T-cell (primary cell): ENCODE results near the gene MTR. TPM values are rescaled to one million over a fixed set of nuclear protein-coding genes. Genes with fewer than 3 reads are reported as not detected.
"Not testable (repeated sequence)": the region's sequence is repeated elsewhere in the genome, so short reads cannot be mapped to it uniquely, and the experiment has no call there.

ENCODE experiments used
- ATAC-seq, 4 experiments: fragments of 200-7000 bp in 3 of 4; fragments of 150-1000 bp in 1 of 4; cut with Tn5 transposase; replicated peaks in 1 of 4; 1 replicate in 3 of 4; 2 replicates in 1 of 4; pipeline ENCODE4 v1.10.0; 2021; ENCODE audit warnings: moderate library complexity in 3 of 4, mild to moderate bottlenecking in 2 of 4, moderate number of reproducible peaks in 1 of 4
- CTCF ChIA-PET, 2 donors: fragments of 300-600 bp; sonication (Branson Sonifier 250); formaldehyde crosslinking; loops; one replicate each; lab custom pipeline; 2022; ENCODE audit warnings: antibody characterized with exemption in 2 of 2; lab: Charles Lee
- POLR2A ChIA-PET, 2 donors: fragments of 300-600 bp; sonication (Branson Sonifier 250); formaldehyde crosslinking; loops; one replicate each; lab custom pipeline; 2022; ENCODE audit warnings: antibody characterized with exemption in 2 of 2; lab: Charles Lee
- DNase-seq, 35 experiments: peaks; one replicate each; pipeline versions ENCODE4 v3.0.0 to v3.0.0-alpha.2; 2013 to 2023
- H3K27ac ChIP-seq: one replicate; pipeline ENCODE4 v1.5.1; 2013; ENCODE audit warnings: low read length
- H3K27me3 ChIP-seq, 2 experiments: replicated peaks in 1 of 2; 1 replicate in 1 of 2; 2 replicates in 1 of 2; pipeline versions ENCODE4 v1.6.1 to v1.7.0; 2013; ENCODE audit warnings: low read length in 1 of 2, mixed read lengths in 1 of 2; ENCODE audit not compliant: control insufficient read depth in 2 of 2, insufficient read depth in 2 of 2; ENCODE audit errors: extremely low read depth in 1 of 2
- H3K36me3 ChIP-seq, 2 donors: 1 replicate in 1 of 2; 2 replicates in 1 of 2; pipeline versions ENCODE4 v1.6.1 to v1.7.0; 2013; ENCODE audit warnings: low read length in 1 of 2; ENCODE audit not compliant: control insufficient read depth in 2 of 2, insufficient read depth in 1 of 2; ENCODE audit errors: extremely low read depth in 1 of 2
- H3K4me1 ChIP-seq, 2 experiments: 1 replicate in 1 of 2; 2 replicates in 1 of 2; pipeline versions ENCODE4 v1.6.1 to v1.7.0; 2013; ENCODE audit warnings: low read length in 2 of 2, mixed read lengths in 1 of 2; ENCODE audit not compliant: insufficient read depth in 2 of 2, control insufficient read depth in 1 of 2; ENCODE audit errors: extremely low read depth in 1 of 2
- H3K4me3 ChIP-seq, 2 donors: 1 replicate in 1 of 2; 2 replicates in 1 of 2; pipeline versions ENCODE4 v1.5.1 to v1.7.0; 2013; ENCODE audit warnings: mild to moderate bottlenecking in 2 of 2, low read length in 1 of 2, moderate library complexity in 1 of 2; ENCODE audit not compliant: control insufficient read depth in 1 of 2; ENCODE audit errors: extremely low read depth in 1 of 2
- H3K9me3 ChIP-seq: 2 replicates; pipeline ENCODE4 v1.7.0; 2013
- H3K27ac Mint-ChIP-seq, 2 donors: one replicate each; pipeline ENCODE4 v1.8.0; 2020 to 2021; ENCODE audit warnings: mild to moderate bottlenecking in 2 of 2, mixed read lengths in 2 of 2
- H3K27me3 Mint-ChIP-seq, 2 donors: one replicate each; pipeline ENCODE4 v1.8.0; 2021 to 2022; ENCODE audit warnings: mixed read lengths in 2 of 2
- H3K36me3 Mint-ChIP-seq: one replicate; pipeline ENCODE4 v1.8.0; 2021; ENCODE audit warnings: mixed read lengths
- H3K4me1 Mint-ChIP-seq, 3 donors: one replicate each; pipeline ENCODE4 v1.8.0; 2020 to 2022; ENCODE audit warnings: mixed read lengths in 3 of 3, mild to moderate bottlenecking in 1 of 3
- H3K4me3 Mint-ChIP-seq, 3 donors: one replicate each; pipeline ENCODE4 v1.8.0; 2020 to 2022; ENCODE audit warnings: mild to moderate bottlenecking in 3 of 3, mixed read lengths in 3 of 3, moderate library complexity in 3 of 3
- H3K9me3 Mint-ChIP-seq, 3 donors: one replicate each; pipeline ENCODE4 v1.8.0; 2020 to 2022; ENCODE audit warnings: mixed read lengths in 3 of 3
- WGBS: methylation state at CpG from one replicate; pipeline ENCODE4 v1.1.5; 2013; ENCODE audit warnings: missing lambda C conversion rate; ENCODE audit not compliant: insufficient coverage; 5-methylcytosine and 5-hydroxymethylcytosine counted together
- total RNA-seq, 35 experiments: library from RNA in 6 of 35; stranded (reverse) in 6 of 35; fragments of 120-200 nt in 1 of 35; gene quantifications; one replicate each; pipeline versions ENCODE4 v1.2.1 to v1.2.4 and lab custom pipeline; 2013 to 2026

The MTR gene
- total RNA-seq, 5 donors from 2014 or later (not counting 1 experiment from before 2014, with no cell fraction given) = 49.8 to 61.5 (median 56.1) TPM

DNA sequence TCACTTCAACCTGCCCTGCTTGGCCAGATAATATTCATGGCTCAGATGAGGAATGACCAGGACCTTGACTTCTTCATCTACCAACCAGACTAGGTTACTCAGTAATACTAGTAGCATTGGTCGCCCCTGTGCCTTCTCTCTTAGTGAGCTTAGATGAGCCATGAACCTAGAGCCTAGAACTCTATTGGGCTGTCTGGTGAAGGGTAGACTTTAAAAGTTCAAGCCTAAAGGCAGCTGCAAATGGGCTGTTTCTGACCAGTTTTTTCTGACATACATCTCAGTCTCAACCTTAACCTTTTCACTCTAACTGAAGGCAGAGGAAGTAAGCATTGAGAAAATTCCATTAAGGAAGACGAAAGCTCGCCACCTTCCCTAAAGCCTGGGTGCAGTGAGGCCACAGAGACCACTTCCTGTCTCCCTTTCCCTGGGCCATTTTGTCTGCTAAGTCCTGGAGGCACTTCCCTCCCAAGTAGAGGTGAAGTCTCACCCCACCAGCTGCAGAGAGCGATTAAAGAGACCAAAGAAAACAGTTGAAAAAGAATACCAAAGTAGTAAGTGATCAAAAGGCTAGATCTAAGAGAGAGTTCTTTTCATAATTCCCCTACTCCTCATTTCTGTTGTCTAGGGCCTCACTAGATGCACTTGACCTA, 53.3 kb downstream of the MTR start:
- H3K27ac ChIP-seq = no peak overlapping the region
- no peaks in the 10 kb centered on the region for H3K9me3 ChIP-seq
- peaks cover 50% of the 10 kb centered on the region for H3K36me3 Mint-ChIP-seq
- H3K4me3 ChIP-seq = no peak overlapping the region
- no peaks in the 10 kb centered on the region for H3K9me3 Mint-ChIP-seq
- H3K27me3 ChIP-seq = no peaks in the 10 kb centered on the region
- CTCF ChIA-PET = no interaction called here
- H3K4me3 Mint-ChIP-seq = no peak overlapping the region
- H3K4me1 ChIP-seq = no peaks in the 10 kb centered on the region
- no CpG with 5 or more reads among the region's 4 CpGs for WGBS
- H3K27me3 Mint-ChIP-seq = no peaks in the 10 kb centered on the region
- H3K4me1 Mint-ChIP-seq = peaks cover 0 to 11% (median 8%) of the 10 kb centered on the region in 3 donors
- ATAC-seq (no peak), DNase-seq (no peak)
- POLR2A ChIA-PET = no interaction called here
- H3K27ac Mint-ChIP-seq = peak overlapping the region in 1 of 2 donors; percentile 17
- H3K36me3 ChIP-seq = peaks cover 6 to 49% of the 10 kb centered on the region in 2 donors

DNA sequence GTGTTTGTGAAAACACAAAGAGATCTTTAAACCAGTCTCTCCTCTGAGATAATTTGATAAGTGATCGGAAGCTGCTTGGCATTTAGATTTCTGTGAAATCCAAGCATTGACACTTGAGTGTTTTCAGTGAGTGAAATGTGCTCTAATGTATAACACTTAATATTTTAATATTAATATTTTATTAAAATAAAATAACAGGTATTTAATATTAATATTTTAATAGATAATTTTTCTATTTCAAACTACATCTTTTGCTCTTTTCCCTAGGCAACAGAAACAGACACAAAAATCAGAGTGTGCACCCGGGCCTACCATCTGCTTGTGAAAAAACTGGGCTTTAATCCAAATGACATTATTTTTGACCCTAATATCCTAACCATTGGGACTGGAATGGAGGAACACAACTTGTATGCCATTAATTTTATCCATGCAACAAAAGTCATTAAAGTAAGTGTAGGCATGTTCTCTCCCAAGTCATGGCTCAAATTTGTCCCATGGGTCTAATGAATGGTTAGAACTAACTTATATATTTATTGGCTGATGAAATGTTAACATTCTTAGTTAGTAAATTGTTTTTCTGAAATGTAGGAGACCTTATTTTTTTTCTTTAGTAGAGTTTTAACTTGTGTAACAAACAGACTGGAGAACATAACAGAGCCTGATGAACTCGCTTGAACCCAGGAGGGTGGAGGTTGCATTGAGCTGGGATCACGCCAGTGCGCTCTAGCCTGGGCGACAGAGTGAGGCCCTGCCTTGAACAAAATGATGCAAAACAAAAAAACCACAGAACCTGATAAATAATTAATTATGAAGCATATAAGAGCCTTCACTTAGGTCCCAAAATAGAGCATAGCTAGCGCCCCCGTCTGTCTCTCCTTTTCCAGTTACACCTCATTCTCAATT, 55.2 kb downstream of the MTR start:
- CTCF ChIA-PET = interaction anchor here in 1 of 2 donors (0.5 kb wide), 1 partner anchor 361 kb away, joined by 5 read pairs; no protein-coding TSS in a partner anchor
- peaks cover 0 to 60% of the 10 kb centered on the region in 2 donors for H3K36me3 ChIP-seq

GRCh38 chr1:236851871-236852270, 56.8 kb downstream of the MTR start:
- DNase-seq (no peak), ATAC-seq (no peak)
- Mint-ChIP-seq H3K27ac (no peak overlapping the region), H3K4me3 (no peak overlapping the region), H3K27me3 (no peaks in the 10 kb centered on the region), H3K36me3 (peaks cover 83% of the 10 kb centered on the region), H3K4me1 (peaks cover 0 to 11% (median 8%) of the 10 kb centered on the region in 3 donors), H3K9me3 (no peaks in the 10 kb centered on the region)
- H3K4me1 ChIP-seq = no peaks in the 10 kb centered on the region
- 87% methylated on average over 3 of the region's 3 CpGs for WGBS
- H3K36me3 ChIP-seq = peaks cover 0 to 72% of the 10 kb centered on the region in 2 donors
- ChIA-PET POLR2A (interaction anchor here in 1 of 2 donors (0.8 kb wide), 1 partner anchor 35 kb away, joined by 3 read pairs; no protein-coding TSS in a partner anchor), CTCF (no interaction called here)
- H3K27me3 ChIP-seq = no peaks in the 10 kb centered on the region
- H3K4me3 ChIP-seq = no peak overlapping the region
- H3K9me3 ChIP-seq = no peaks in the 10 kb centered on the region
- H3K27ac ChIP-seq = no peak overlapping the region

More for the DNA sequence above, 55.2 kb downstream of the MTR start:
- Histone ChIP-seq H3K27ac (no peak overlapping the region), H3K4me1 (no peaks in the 10 kb centered on the region), H3K27me3 (no peaks in the 10 kb centered on the region), H3K4me3 (no peak overlapping the region), H3K9me3 (no peaks in the 10 kb centered on the region)
- Mint-ChIP-seq H3K9me3 (no peaks in the 10 kb centered on the region), H3K36me3 (peaks cover 68% of the 10 kb centered on the region), H3K27me3 (no peaks in the 10 kb centered on the region), H3K4me3 (no peak overlapping the region), H3K27ac (no peak overlapping the region), H3K4me1 (peaks cover 0 to 11% (median 8%) of the 10 kb centered on the region in 3 donors)
- no CpG with 5 or more reads among the region's 8 CpGs for WGBS
- ATAC-seq (no peak), DNase-seq (no peak)
- POLR2A ChIA-PET = interaction anchor here (0.5 to 0.6 kb wide), 3 partner anchors 32 to 100 kb away, joined by 5 to 7 read pairs (median 7); no protein-coding TSS in a partner anchor

DNA sequence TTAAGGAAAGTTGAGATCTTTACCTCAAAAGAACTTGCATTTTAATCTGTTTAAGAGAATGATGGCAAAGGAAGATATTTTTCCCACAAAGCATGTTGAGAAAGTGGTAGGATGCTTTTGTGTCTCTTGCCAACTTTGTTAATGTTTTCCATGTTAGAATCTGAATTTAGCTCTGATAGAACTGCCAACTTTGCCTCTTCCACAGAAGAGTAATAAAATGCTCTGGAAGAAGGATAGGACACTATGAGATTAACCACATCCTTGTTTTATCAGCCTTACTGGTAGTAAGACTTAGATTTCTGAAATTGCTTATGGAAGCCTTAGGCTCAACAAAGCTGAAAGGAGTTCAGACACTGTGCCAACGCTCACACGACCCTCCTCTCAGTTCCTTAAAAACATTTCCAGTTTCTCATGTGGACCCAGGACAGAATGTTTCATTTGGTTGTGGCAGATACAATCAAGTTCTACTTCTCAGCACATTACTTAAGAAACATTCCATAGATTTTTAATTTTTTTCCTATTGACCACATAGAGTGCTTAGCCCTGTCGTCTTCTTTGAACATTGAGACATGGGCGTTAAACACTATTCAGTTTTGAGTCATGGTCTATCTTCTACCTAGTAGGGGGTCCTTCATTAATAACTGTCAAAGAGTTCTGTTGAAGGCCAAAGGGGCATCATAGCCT, 59.0 kb downstream of the MTR start:
- ChIA-PET POLR2A (no interaction called here), CTCF (no interaction called here)
- Mint-ChIP-seq H3K27ac (no peak overlapping the region), H3K9me3 (no peaks in the 10 kb centered on the region), H3K36me3 (peaks cover 85% of the 10 kb centered on the region), H3K4me3 (no peak overlapping the region), H3K4me1 (peaks cover 0 to 2% (median 0%) of the 10 kb centered on the region in 3 donors), H3K27me3 (no peaks in the 10 kb centered on the region)
- no peak for ATAC-seq
- no peaks in the 10 kb centered on the region for H3K4me1 ChIP-seq
- H3K36me3 ChIP-seq = peaks cover 5 to 75% of the 10 kb centered on the region in 2 donors
- H3K27me3 ChIP-seq = no peaks in the 10 kb centered on the region
- no peak for DNase-seq
- no peak overlapping the region for H3K27ac ChIP-seq
- no CpG with 5 or more reads among the region's 4 CpGs for WGBS
- H3K4me3 ChIP-seq = no peak overlapping the region
- no peaks in the 10 kb centered on the region for H3K9me3 ChIP-seq

DNA sequence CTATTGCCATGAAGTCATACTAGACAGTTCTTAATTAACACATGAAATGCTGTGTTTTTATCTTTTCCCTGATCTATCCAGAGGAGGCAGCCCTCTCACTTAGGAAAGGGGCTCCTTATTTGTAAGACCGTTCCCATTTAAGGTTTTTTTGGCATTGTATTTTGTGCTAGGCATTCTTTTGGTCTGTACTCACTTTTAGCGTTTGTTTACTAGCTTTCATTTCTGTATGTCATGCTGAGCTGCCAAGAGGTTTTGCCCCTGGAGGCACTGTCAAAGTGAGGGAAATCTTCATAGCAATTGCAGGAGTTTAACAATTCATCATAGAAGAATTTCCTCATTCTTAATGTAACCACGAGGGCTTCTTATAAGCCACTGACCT, 59.5 kb downstream of the MTR start:
- ChIA-PET CTCF (no interaction called here), POLR2A (no interaction called here)
- 100% methylated on average over 1 of the region's 3 CpGs for WGBS
- H3K4me1 ChIP-seq = no peaks in the 10 kb centered on the region
- Mint-ChIP-seq H3K9me3 (no peaks in the 10 kb centered on the region), H3K4me1 (peaks cover 0 to 3% (median 2%) of the 10 kb centered on the region in 3 donors), H3K27me3 (no peaks in the 10 kb centered on the region), H3K4me3 (no peak overlapping the region), H3K27ac (no peak overlapping the region), H3K36me3 (peaks cover 85% of the 10 kb centered on the region)
- ATAC-seq (no peak), DNase-seq (no peak)
- H3K36me3 ChIP-seq = peaks cover 5 to 75% of the 10 kb centered on the region in 2 donors
- H3K27ac ChIP-seq = no peak overlapping the region
- H3K4me3 ChIP-seq = no peak overlapping the region
- H3K9me3 ChIP-seq = no peaks in the 10 kb centered on the region
- no peaks in the 10 kb centered on the region for H3K27me3 ChIP-seq

DNA sequence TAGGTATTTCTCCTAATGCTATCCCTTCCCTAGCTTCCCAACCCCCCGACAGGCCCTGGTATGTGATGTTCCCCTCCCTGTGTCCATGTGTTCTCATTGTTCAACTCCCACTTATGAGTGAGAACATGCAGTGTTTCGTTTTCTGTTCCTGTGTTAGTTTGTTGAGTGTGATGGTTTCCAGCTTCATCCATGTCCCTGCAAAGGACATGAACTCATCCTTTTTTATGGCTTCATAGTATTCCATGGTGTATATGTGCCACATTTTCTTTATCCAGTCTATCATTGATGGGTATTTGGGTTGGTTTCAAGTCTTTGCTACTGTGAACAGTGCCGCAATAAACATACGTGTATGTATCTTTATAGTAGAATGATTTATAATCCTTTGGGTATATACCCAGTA, 61.6 kb downstream of the MTR start:
- H3K36me3 ChIP-seq = peaks cover 7 to 68% of the 10 kb centered on the region in 2 donors
- CTCF ChIA-PET = not testable (repeated sequence)

More for the DNA sequence above, 61.6 kb downstream of the MTR start:
- not testable (repeated sequence) for H3K27ac Mint-ChIP-seq, ATAC-seq, DNase-seq, H3K27ac ChIP-seq, H3K9me3 ChIP-seq, H3K4me1 ChIP-seq, H3K4me3 Mint-ChIP-seq, H3K9me3 Mint-ChIP-seq, H3K27me3 ChIP-seq, H3K4me3 ChIP-seq, H3K27me3 Mint-ChIP-seq
- H3K36me3 Mint-ChIP-seq = peaks cover 88% of the 10 kb centered on the region
- peaks cover 9 to 14% (median 11%) of the 10 kb centered on the region in 3 donors for H3K4me1 Mint-ChIP-seq
- 100% methylated on average over 2 of the region's 4 CpGs for WGBS
- POLR2A ChIA-PET = interaction anchor here in 1 of 2 donors (0.6 kb wide), 1 partner anchor 618 kb away, joined by 15 read pairs; no protein-coding TSS in a partner anchor
